ENCODE measurements around the gene DENND2C. TPM values are rescaled to one million over a fixed set of nuclear protein-coding genes. Genes with fewer than 3 reads are reported as not detected.

The DENND2C gene
- total RNA-seq, 1 donor from 2014 or later: 0.79 TPM

DNA sequence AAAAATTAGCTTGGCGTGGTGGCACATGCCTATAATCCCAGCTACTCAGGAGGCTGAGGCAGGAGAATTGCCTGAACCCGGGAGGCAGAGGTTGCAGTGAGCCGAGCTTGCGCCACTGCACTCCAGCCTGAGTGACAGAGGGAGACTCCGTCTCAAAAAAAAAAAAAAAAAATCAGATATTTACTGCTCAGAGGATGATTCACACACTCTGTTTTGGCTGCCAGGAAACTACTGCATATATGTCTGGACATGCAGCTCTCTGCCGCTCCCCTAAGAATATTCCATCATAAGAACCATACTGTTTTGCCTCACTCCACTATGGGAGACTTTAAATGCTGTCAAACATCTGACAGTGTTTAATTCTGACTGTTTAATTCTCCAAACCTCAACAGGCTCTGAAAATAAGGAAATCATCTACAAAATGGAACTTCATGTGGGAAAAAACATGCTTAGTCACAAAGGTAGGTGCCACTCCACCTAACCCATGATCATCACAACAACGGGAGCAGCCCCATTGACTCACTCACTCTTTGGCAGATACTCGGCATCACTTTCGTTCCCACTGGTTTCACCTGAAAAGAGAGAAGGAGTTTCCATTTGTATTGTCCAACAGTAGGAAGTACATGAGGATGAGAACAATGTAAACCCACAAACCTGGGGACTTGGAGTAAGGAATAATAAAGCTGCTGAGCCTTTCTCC is 59.2 kb downstream of the DENND2C start:
- no peaks in the 10 kb centered on the region for H3K27me3 Mint-ChIP-seq (ENCODE audit: low read depth)
- no peaks in the 10 kb centered on the region for H3K36me3 Mint-ChIP-seq (ENCODE audit: low read depth)
- no peak for TF ChIP-seq CTCF (conservative IDR thresholded peaks at IDR 0.05)
- DNase-seq (ENCODE audit: low read depth, low spot score): no peak
- peaks cover 2% of the 10 kb centered on the region for H3K9me3 Mint-ChIP-seq
- no peak overlapping the region for H3K27ac Mint-ChIP-seq (ENCODE audit: unreplicated experiment)
- H3K4me1 Mint-ChIP-seq: no peaks in the 10 kb centered on the region
- no peak overlapping the region for H3K4me3 Mint-ChIP-seq

DNA sequence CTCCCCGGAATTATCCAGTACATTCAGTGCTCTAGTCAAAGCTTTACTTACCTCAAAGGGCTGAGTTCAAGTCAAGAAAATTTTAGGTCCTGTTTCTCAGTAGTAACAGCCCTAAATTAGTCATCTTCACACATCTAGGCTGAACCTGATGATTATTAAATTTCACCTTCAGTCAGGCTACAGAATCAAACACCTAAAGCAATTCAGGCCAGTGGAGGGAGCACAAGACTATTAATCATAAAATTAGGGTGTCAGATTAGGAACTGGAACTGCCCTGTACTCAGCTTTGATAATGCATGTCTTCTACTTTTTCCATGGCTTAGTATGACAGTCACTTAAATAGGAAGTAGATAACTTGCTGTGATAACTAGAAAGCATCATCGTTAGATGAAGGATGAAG is 60.0 kb downstream of the DENND2C start:
- Mint-ChIP-seq H3K27me3 (ENCODE audit: low read depth) (no peaks in the 10 kb centered on the region), H3K27ac (ENCODE audit: unreplicated experiment) (no peak overlapping the region), H3K36me3 (ENCODE audit: low read depth) (no peaks in the 10 kb centered on the region), H3K4me1 (no peaks in the 10 kb centered on the region), H3K4me3 (no peak overlapping the region), H3K9me3 (no peaks in the 10 kb centered on the region)
- no peak for TF ChIP-seq CTCF (conservative IDR thresholded peaks at IDR 0.05)
- no peak for DNase-seq (ENCODE audit: low read depth, low spot score)

DNA sequence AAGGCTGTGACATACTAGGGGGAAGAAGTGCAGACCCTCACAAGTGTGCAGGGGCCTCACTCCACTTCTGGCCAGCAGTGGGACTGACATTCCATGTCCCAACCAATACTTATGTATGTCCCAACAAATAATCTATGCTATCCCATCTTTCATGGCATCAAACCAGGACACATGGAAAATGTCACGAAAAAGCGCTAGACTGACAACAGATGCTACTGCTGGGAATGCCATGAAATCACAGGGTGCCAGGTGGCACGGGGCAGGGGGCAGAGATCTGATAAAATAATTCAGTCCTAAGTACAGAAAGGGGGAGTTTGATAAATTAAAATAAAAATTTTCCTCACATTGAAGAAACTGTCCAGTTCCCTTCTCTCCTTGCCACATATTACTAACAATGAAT is 60.8 kb downstream of the DENND2C start:
- no peak overlapping the region for H3K4me3 Mint-ChIP-seq
- no peaks in the 10 kb centered on the region for H3K9me3 Mint-ChIP-seq
- no peak for DNase-seq (ENCODE audit: low read depth, low spot score)
- H3K36me3 Mint-ChIP-seq (ENCODE audit: low read depth): no peaks in the 10 kb centered on the region
- no peaks in the 10 kb centered on the region for H3K4me1 Mint-ChIP-seq
- H3K27ac Mint-ChIP-seq (ENCODE audit: unreplicated experiment): no peak overlapping the region
- TF ChIP-seq CTCF (conservative IDR thresholded peaks at IDR 0.05): no peak
- H3K27me3 Mint-ChIP-seq (ENCODE audit: low read depth): no peaks in the 10 kb centered on the region

GRCh38 chr1:114607223-114607622 is 62.6 kb downstream of the DENND2C start:
- Mint-ChIP-seq H3K4me3 (no peak overlapping the region), H3K4me1 (no peaks in the 10 kb centered on the region), H3K36me3 (ENCODE audit: low read depth) (no peaks in the 10 kb centered on the region), H3K27ac (ENCODE audit: unreplicated experiment) (no peak overlapping the region), H3K9me3 (no peaks in the 10 kb centered on the region), H3K27me3 (ENCODE audit: low read depth) (no peaks in the 10 kb centered on the region)
- no peak for TF ChIP-seq CTCF (conservative IDR thresholded peaks at IDR 0.05)
- DNase-seq (ENCODE audit: low read depth, low spot score): no peak

DNA sequence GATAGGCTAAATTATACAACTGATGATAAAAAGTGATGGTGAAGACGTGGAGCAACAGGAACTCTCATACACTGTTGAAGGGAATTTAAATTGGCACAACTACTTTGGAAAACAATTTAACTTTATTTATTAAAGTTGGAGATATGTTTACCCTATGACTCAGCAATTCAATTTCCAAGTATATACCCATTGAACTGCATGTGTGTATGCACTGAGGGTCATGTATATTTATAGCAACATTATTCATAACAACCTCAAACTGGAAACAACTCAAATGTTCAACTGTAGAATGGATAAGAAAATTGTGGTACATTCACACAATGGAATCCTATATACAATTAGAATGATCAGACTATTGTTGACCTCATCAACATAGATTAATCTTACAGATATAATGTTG is 71.9 kb downstream of the DENND2C start:
- H3K27ac Mint-ChIP-seq (ENCODE audit: unreplicated experiment): no peak overlapping the region
- no peak overlapping the region for H3K4me3 Mint-ChIP-seq
- DNase-seq (ENCODE audit: low read depth, low spot score): no peak
- H3K36me3 Mint-ChIP-seq (ENCODE audit: low read depth): peaks cover 2% of the 10 kb centered on the region
- H3K27me3 Mint-ChIP-seq (ENCODE audit: low read depth): peaks cover 4% of the 10 kb centered on the region
- H3K9me3 Mint-ChIP-seq: no peaks in the 10 kb centered on the region
- TF ChIP-seq CTCF (conservative IDR thresholded peaks at IDR 0.05): no peak
- H3K4me1 Mint-ChIP-seq: no peaks in the 10 kb centered on the region

All from neural crest cell (in vitro differentiated cells).